NCI-H460 (cell line): Measurements from ENCODE around the gene SLC12A7. TPM values are rescaled to one million over a fixed set of nuclear protein-coding genes. Genes with fewer than 3 reads are reported as not detected.
"Not testable (repeated sequence)": the region's sequence is repeated elsewhere in the genome, so short reads cannot be mapped to it uniquely, and the experiment has no call there.

Experiments used
- DNase-seq: peaks from one replicate; pipeline ENCODE4 v3.0.0-alpha.2; 2016; ENCODE audit warnings: low read depth; ENCODE audit errors: extremely low read depth
- total RNA-seq: library from RNA; depleted of rRNA; stranded (reverse); fragments of >200 nt; shearing (Covaris generic); gene quantifications from 2 replicates; pipeline ENCODE4 v1.2.3, GENCODE V29; 2014

The SLC12A7 gene
- total RNA-seq, 1 experiment from 2014 or later = 9.0 TPM

DNA sequence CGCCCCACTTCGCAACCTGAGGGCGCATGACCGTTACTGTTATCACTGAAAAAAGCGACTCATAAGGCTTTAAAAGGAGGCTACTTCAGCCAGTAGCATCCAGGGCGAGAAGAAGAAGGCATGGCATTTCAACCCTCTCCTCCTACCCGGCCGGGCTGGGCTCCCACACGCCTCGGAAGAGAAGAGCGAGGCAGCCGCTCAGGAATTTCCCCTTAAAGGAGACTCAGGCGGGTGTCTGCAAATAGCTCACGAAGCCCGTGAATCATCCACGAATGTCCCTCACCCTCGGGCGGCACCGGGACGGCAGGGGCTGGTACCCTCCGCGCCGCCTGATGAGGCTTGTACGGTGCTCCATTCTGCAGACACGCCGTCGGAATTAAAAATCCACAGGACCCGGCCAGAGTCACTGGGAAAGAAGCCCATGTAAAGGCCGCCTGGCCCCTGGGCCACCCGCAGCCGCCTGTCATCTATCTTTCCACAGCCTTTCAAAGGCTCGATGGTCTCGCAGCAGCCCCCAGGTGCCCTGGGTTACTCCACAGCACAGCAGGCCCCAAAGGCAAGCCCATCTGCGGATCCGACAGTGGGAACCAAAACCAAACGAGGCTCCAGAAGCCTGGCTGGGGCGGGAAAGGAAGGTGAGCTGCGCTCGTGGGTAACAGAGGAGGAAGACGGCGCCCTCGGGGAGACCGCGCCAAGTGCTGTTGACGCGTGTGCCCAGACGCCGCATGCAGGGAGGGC, 11.8 kb downstream of the SLC12A7 start:
- DNase-seq = no peak

DNA sequence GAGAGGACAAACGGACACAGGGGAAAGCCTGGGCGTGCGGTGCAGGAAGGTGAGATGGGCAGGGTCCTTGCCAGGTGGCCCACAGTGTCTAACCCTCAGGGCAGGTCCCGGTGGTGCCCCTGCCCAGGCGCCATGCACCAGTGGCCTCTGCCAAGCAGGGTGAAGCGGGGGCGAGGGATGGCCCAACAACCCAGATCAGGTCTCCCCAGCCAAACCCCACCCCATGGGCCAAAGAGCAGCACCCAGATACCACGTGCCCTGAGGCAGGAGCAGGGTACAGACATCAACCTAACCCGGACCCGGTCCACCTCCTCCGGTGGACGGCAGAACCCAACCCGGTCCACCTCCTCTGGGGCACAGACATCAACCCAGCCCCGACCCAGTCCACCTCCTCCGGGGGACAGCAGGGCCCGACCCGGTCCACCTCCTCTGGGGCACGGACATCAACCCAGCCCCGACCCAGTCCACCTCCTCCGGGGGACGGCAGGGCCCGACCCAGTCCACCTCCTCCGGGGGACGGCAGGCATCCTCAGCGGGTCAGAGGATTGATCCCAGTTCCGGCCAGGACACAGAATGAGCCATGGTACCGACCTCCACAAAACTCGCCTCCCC, 12.8 kb downstream of the SLC12A7 start:
- no peak for DNase-seq

DNA sequence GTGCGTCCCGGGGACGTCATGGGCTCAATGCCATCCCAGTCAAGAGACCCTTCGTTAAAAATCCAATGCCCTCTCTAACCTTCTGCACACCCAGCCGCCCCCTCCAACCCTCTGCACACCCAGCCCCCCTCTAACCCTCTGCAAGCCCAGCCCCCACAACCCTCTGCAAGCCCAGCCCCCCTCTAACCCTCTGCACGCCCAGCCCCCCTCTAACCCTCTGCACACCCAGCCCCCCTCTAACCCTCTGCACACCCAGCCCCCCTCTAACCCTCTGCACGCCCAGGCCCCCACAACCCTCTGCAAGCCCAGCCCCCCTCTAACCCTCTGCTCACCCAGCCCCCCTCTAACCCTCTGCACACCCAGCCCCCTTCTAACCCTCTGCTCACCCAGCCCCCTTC, 13.9 kb downstream of the SLC12A7 start:
- not testable (repeated sequence) for DNase-seq

DNA sequence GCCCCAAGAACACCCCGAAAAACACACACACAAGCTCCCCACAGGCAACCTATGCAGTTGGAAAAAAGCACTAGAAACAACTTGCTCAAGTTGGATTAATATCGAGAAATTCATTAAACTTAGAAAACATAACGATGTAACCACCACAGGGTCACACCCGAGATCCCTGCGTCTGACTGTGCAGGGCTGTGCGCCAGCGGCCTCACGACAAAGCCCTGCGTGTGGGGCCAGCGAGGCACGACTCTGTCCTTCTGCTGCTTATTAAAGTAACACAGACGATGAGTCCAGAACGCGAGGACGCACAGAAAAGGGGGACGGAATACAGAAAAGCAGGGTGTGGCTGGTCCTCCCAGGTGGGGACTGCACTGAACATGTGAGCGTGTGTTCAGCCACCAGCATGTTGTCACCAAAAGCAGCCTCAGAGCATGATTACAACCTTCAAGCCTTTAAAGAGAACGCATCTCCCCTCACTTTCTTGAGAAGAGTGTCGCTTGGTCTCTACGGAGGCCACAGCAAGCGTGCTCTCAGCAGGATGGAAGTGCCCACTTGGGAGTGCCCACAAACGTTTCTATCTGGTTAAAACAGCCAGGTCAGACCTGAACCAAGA, 14.4 kb downstream of the SLC12A7 start:
- DNase-seq = no peak

DNA sequence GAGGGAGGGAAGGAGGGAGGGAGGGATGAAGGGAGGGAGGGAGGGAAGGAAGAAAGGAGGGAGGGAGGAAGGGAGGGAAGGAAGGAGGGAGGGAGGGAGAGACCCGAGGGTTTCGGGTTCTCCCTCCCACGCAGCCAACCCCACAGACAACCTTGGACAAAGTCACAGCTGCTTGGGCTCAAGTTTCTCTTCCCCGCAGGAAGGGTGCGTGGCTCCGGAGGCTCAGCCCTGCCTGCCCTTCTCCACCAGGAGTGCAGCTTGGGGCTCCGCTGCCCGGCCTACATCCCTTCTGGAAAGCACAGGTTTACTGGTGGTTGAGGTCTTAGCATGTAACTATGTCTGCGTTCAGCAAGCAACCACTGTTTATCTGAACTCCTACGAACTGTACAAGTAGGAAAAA, 15.0 kb downstream of the SLC12A7 start:
- no peak for DNase-seq

DNA sequence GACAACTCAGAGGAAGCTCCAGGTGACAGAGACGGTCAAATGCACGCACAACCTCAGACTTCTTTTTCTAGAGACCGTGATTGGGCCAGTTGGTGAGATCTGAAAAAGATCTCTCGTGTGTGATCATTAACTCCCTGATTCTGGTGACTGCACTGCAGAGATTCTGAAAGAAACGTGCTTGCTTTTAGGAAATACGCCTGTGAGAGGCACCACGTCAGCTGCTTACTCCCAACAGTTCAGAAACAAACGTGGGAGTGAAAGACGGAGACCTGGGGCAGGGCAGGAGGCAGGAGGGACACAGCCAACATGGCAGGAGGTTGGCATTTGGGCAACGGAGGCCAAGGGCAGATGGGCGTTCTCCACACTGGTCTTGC, 15.9 kb downstream of the SLC12A7 start:
- no peak for DNase-seq

DNA sequence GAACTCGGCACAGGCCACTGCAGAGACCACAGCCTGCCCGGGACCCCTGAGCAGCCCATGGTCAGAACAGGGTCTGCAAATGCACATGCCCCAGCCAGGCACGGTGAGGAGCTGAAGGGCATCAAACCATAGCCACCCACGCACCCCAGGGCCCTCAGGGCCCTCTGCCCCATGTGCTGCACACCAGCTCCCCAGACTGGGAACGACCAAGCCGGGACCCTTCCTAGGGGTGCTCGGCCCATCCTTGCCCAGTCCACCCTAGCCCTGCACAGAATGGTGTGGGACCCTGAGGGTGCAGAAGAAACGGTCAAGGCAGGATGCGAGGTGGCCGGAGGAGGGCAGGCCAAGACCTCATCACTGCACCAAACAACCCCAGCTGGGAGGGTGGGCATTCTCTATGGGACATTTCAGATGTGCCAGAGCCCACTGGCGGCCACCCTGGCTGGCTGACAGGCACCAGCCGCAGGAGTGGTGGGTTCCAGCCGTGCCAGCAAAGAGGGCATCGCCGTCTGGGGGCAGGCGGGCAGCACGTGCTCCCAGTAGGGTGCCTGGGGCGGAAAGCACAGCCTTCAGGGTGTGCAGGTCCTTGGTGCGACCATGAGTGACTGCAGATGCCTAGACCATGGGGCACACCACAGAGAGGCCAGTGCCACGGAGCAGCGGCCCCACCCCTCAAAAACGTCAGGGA, 16.4 kb downstream of the SLC12A7 start:
- no peak for DNase-seq

DNA sequence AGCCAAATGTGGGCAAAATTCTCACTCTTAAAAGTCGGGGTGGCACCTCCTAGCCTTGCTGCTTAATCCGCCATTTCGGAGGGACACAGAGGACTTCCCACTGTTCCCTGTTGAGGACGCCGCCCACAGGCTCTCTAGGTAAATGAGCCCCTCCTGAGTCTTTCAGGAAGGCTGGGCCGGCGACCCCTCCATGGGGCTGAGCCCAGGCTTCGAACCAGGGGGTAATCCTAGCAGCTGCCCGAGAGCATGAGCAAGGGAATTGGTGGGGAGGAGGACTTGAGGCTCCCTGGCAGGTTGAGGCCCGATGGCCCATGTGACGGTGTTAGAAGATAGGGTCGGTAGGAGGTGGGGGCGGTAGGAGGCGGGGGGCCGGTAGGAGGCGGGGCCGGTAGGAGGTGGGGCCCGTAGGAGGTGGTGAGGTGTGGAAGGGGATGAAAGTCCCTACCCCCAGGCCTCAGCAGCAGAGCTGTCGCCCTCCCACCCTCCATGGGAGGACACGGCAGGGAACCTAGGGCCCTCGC, 17.1 kb downstream of the SLC12A7 start:
- DNase-seq = no peak

DNA sequence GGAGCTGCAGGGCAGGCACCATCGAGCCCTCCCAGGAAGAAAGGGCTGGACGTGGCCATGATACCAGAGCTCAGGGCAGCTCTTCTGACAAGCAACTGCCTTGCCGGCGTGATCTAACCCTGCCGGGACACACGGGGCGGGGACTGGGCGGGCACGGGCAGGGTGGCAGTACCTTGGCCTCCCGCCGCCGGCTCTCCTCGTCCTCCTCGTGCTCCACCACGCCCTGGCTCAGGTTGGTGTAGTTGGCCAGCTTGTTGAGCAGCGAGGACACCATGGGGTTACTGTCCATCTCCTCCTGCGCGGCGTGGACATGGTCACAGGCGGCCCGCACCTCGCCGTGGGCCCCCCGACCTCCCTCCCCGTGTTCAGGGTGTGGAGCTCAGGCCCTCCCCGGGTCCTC, 18.5 kb downstream of the SLC12A7 start:
- DNase-seq = no peak

DNA sequence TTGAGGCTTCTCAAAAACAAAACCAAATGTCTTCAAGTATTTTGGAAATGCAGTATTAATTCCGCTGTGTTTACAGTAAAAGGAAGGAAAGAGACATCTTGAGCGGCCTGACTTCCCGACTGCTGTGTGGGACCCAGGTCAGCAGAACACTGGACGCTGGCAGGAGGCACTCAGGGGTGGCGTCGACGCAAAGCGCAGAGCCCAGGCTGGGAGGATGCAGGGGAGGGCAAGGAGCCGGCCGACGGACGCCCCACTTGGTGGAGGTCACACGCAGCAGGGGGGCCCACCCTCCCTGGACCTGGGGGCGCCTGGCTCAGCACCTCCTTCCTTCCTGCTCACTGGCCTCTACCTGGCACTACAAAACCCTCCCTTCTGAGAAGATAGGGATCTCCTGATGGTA, 19.7 kb downstream of the SLC12A7 start:
- no peak for DNase-seq

DNA sequence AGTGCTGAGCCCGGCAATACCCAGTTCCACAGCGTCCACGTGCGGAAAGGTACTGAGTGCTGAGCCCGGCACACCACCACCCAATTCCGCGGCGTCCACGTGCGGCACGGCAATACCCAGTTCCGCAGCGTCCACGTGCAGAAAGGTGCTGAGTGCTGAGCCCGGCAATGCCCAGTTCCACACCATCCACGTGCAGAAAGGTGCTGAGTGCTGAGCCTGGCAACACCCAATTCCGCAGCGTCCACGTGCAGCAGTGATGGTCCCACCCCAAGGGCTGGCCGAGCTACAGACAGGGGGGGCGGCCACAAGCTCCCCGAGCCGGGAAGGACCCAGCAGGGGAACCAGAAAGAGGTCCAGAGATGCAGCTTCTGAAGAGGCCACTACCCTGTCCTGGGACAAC, 20.2 kb downstream of the SLC12A7 start:
- no peak for DNase-seq

DNA sequence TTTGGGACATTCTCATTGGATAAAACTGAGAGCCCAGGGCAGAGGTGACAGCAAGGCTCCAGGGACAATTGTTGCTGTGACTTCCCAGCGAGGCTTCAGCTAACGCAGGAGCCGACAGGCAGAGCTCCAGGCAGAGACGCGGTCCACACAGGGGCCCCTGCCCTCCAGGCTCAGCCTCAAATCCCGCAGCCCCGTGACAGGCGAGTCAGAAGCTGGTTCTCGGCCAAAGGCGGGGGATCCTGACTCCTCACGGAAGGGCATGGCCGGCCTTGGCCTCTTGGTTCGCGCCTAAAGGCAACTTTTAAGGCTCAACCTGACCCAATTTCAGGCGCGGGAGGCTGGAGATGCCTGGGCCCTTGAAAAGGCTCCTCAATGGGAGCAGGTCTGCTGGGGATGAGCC, 21.3 kb downstream of the SLC12A7 start:
- DNase-seq = no peak

DNA sequence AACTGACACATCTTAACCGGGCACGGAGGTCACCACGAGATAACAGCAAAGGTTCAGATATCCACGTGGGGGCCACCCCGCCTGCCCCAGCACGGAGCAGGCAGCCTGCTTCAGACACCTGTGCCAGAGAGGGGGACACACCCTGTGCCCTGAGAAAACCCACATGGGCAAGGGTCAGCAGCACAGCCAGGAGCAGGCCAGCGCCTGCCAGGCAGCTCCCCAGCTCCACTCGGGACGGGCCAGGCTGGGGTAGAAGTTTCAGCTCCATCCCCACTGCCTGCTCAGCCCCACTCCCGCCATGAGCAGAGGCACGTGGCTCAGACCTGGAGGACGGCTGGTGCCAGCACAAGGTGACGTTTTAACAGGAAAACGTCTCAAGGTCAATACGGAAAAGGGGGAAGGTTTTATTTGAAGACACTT, 22.2 kb downstream of the SLC12A7 start:
- no peak for DNase-seq

DNA sequence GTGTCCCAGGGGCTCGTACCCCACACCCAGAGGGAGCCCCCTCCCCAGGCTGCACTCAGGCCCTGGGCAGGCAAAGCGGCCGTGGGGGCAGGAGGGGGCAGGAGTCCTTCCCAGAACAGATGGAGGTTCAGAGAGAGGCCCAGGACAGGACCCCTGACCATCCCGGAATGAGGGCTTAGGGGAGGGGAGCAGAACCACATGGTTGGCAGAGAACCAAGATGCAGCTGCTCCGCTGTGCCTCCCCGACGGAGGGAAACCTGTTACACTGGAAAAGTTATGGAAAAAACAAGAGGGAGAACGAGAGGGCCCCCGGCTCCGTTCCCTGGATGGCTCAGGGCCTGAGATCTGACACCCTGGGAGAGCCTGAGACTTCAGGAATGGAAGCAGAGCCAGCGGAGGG, 22.7 kb downstream of the SLC12A7 start:
- DNase-seq = no peak

DNA sequence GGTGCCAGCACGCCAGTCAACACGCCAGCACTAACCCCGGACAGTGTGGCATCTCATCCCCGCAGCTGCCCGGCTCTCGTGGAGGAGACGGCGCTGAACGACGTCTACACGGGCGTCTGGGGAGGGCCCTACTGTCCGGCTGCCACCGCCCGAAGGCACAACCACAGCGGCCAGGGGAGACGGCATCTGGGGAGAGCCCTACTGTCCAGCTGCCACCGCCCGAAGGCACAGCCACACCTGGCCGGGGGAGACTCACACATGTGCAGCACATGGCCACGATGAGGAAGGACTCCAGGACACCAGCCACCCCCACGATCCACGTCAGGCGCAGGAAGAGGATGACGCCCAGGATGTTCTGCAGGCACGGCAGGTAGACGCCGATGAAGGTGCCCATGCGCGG, 23.1 kb downstream of the SLC12A7 start:
- DNase-seq = no peak

DNA sequence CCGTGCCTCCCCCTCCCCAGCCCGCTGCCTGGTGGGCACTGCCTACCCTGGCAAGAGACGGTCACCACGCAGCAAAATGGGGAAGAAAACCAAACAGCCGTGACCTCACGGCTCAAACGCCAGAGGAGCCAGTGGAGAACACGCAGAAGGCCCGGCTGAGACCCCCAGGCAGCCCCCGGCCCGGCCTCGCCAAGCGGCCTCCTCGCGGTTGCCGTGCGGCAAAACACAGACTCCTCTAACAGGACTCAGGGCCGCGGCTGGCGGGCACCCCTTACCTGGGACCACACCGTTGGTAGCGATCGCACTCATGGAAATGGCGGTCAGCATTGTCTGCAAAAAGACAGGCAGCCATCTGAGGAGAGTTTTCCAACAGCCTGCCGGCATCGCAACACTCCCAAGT, 23.8 kb downstream of the SLC12A7 start:
- DNase-seq = no peak

DNA sequence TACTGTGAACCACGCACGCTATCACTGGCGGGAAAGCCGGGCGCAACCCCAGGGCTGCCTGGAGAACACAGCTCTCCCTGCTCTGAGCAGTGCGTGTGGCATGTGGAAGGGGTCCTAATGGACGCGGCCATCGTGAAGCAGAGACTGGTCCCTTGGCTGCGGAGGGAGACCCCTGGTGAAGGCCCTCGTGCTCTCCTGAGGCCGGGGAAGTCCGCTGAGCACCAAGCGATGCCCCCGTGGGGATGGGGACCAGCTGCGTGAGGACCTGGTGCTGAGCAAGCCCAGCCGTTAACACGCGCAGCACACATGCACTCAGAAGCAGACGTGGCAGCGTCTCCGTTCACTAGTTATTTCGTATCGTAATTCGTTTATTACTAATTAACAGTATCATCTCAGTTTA, 24.4 kb downstream of the SLC12A7 start:
- DNase-seq = no peak

DNA sequence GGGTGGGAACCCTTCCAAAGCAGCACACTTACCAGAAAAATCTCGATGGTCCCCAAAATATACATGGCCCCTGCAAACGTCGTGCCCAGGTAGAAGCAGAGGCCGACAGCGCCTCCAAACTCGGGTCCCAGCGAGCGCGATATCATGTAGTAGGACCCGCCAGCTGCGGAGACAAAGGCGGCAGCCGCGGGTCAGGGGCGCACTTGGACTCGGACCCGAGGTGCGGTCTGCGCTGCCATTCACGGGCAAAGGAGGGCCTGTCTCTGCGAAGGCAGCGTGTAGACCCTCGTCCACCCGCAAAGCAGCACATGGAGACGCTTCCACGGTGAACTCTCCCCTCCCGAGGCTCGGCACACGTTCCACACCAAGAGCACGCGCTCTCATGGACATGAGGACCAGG, 25.0 kb downstream of the SLC12A7 start:
- DNase-seq = no peak

DNA sequence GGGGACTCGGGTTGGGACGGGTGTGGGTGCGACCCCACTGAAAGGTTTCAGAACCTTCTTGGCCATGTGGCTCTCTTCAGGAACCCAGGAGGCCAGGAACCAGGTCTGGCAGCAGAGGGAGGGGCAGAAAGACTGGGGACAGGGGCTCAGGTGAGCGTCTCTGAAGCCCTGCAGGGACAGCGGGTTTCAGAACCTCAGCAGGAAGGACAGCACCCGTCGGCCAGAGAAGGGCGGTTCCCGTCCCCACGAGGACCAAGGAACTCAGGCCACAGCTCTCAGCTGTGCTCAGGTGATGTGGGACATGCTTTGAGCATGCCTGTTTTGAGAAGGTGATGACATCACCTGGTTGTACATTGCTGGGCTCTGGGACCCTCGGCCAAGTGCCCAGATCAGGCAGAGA, 25.7 kb downstream of the SLC12A7 start:
- DNase-seq = no peak

DNA sequence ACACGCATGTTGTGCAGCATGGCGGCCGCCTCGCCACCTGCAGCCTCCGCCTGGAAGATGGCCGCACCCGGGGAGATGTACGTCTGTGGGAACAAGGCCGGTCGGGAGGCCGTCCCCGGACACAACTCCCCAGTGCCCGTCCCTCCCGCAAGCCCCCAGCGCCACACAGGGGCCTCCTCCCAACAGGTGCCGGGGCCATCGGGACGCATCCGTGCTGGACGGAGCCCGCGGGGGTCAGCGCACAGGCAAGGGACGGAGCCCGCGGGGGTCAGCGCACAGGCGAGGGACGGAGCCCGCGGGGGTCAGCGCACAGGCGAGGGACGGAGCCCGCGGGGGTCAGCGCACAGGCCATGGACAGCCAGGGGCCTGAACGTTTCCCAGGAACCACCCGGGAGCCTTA, 26.5 kb downstream of the SLC12A7 start:
- DNase-seq = no peak

DNA sequence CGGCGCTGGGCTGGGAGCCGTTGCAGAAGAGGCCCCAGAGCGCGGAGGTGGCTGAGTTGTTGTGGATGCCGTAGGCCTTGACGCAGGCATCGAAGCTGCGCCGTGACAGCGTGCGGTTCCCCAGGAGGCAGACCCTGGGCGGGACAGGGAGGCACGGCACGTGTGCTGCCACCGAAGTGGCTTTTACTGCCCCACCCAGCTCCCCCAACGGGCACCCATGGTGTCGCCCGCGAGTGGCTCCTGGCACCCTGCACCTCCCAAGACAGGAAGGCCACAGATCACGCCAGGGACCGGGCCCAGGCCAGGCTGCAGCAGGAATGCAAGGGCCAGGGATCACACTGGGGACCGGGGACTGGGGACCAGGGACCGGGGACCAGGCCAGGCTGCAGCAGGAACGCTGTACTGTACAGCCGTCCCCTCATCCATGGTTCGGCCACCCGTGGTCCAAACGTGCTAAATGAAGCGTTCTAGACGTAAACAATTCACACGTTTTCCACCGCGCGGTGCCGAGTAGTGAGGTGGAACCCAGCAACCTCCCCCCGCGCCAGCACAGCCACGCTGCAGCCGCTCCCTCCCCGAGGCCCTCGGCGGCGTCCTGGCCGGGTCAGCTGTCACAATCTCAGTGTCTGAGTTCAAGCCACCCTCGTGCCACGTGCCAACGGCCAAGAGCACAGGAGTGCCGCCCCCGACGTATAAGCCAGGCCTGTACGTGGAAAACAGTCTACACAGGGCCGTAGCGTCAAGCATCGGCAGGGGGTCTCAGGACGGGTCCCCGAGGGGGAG, 27.8 kb downstream of the SLC12A7 start:
- DNase-seq = no peak
